Measurements from ENCODE around the gene PIK3CD. TPM values are rescaled to one million over a fixed set of nuclear protein-coding genes. Genes with fewer than 3 reads are reported as not detected.

The PIK3CD gene
- total and polyA plus RNA-seq, 7 donors: 0.44 to 2.5 (median 0.93) TPM

DNA sequence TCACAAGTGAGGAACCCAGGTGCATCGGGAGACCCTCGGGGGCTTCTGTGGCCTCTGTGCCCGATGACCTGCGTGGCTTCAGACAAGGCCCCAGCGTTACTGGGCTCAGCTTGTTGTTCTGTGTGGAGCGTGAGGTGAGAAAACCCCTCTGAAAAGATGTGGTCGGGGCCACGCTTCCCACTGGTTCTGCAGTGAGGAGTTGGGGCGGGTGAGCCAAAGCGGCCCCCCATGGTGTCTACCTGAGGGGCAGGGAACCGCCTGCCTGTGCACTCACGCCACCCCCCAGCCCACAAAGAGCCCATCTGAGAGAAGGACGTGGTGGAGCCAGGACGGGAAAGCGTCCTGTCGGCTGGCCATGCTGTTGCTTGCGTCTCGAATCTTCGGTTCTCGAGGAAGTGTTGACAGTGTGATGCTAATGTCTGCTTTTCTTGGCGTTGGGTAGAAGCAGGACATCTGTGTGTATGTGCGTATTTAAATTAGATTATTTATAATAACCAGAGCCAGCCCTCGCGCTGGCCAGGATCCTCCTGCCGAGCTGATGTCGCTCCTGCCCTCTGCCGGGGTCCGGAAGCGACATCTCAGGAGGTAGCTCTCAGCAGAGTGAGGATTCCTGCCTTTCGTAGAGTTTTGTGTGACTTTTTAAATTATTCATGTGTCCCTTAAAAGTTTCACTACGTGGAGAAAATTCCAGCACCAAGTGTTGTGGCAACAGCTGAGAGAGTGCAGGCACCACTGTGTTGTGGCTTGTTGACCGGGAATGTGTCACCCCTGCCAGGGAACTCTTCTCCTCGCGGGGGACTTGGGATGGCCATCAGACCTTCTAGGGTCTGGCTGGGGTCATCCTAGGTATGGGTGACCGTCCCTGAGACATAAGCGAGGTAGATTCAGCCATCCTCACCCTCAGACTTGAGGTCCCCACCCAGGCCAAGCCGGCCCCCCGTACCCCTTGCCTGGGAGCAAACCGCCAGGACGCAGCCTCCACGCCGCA is 47.5 kb upstream of the PIK3CD start:
- intact Hi-C loops (cut with DNase I): no loop called here
- 85 to 91% (median 86%) methylated on average over 42 of the region's 42 CpGs for WGBS, 3 donors
- peaks cover 5% of the 10 kb centered on the region for H3K4me1 ChIP-seq
- DNase-seq (no peak), ATAC-seq (no peak)
- no peak overlapping the region for H3K4me3 ChIP-seq
- H3K27ac ChIP-seq: no peak overlapping the region
- no peaks in the 10 kb centered on the region for H3K27me3 ChIP-seq (ENCODE audit: insufficient read depth in 3 of 3, low read length in 2 of 3)
- H3K9me3 ChIP-seq: no peaks in the 10 kb centered on the region
- TF ChIP-seq, protein P1, sequence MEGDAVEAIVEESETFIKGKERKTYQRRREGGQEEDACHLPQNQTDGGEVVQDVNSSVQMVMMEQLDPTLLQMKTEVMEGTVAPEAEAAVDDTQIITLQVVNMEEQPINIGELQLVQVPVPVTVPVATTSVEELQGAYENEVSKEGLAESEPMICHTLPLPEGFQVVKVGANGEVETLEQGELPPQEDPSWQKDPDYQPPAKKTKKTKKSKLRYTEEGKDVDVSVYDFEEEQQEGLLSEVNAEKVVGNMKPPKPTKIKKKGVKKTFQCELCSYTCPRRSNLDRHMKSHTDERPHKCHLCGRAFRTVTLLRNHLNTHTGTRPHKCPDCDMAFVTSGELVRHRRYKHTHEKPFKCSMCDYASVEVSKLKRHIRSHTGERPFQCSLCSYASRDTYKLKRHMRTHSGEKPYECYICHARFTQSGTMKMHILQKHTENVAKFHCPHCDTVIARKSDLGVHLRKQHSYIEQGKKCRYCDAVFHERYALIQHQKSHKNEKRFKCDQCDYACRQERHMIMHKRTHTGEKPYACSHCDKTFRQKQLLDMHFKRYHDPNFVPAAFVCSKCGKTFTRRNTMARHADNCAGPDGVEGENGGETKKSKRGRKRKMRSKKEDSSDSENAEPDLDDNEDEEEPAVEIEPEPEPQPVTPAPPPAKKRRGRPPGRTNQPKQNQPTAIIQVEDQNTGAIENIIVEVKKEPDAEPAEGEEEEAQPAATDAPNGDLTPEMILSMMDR (IDR thresholded peaks at IDR 0.05): no peak
- peaks cover 3 to 67% of the 10 kb centered on the region in 2 donors for H3K36me3 ChIP-seq (ENCODE audit: insufficient read depth in 1 of 2, low read depth in 1 of 2)

DNA sequence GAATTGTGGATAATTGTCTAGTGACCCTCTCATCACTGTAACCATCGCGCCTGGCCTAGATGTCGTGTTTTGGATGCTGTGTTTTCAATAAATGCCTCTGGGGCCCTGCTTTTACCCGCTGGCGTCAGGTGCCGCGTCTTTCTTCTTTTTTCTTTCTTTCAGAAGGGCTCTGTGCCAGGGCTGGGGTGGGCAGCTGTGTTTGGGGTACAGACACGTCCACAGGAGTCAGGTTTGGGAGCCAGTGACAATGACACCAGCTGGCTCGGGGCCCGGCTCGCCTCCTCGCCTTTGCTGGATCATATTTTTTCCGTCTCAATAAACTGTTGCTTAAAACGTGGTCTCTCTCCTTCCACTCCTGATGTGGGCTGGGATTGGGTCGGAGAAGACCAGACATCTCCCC is 46.7 kb upstream of the PIK3CD start:
- TF ChIP-seq, protein P1 (IDR thresholded peaks at IDR 0.05): no peak
- ATAC-seq (no peak), DNase-seq (no peak)
- Histone ChIP-seq H3K36me3 (ENCODE audit: insufficient read depth in 1 of 2, low read depth in 1 of 2) (peaks cover 3 to 67% of the 10 kb centered on the region in 2 donors), H3K9me3 (no peaks in the 10 kb centered on the region), H3K4me3 (no peak overlapping the region), H3K27ac (no peak overlapping the region), H3K4me1 (peaks cover 5% of the 10 kb centered on the region), H3K27me3 (ENCODE audit: insufficient read depth in 3 of 3, low read length in 2 of 3) (no peaks in the 10 kb centered on the region)
- intact Hi-C loops (cut with DNase I): no loop called here
- 63 to 81% (median 67%) methylated on average over 15 of the region's 15 CpGs for WGBS, 3 donors

DNA sequence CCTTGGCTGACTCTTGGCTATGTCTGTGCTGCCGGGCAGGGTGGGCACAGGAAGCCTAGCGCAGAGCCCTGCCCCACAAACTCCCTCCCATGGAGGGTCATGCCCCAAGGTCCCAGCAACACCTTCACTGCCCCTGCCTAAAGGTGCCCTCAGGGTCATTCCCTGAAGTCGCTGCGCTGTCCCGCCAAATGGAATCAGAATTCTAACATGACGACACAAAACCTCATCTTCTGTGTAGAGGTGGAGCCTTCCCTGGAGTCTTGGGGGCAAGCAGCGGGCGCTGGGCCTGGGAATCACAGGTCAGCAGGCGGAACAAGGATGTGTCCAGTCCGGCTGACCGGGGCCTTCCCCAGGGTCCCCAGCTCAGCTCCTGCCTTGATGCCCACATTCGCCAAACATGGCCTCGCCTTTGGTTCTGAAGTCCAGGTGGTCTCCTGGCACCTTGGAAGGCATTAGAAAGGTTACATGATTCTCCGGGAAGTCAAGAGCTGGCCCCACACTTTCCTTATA is 45.5 kb upstream of the PIK3CD start:
- intact Hi-C loops (cut with DNase I): no loop called here
- TF ChIP-seq, protein P1 (IDR thresholded peaks at IDR 0.05): no peak
- ATAC-seq (no peak), DNase-seq (no peak)
- H3K27me3 ChIP-seq (ENCODE audit: insufficient read depth in 3 of 3, low read length in 2 of 3): no peaks in the 10 kb centered on the region
- H3K36me3 ChIP-seq (ENCODE audit: insufficient read depth in 1 of 2, low read depth in 1 of 2): peaks cover 2 to 67% of the 10 kb centered on the region in 2 donors
- peaks cover 5% of the 10 kb centered on the region for H3K4me1 ChIP-seq
- 95 to 97% (median 97%) methylated on average over 14 of the region's 14 CpGs for WGBS, 3 donors
- no peak overlapping the region for H3K27ac ChIP-seq
- H3K9me3 ChIP-seq: no peaks in the 10 kb centered on the region
- no peak overlapping the region for H3K4me3 ChIP-seq

DNA sequence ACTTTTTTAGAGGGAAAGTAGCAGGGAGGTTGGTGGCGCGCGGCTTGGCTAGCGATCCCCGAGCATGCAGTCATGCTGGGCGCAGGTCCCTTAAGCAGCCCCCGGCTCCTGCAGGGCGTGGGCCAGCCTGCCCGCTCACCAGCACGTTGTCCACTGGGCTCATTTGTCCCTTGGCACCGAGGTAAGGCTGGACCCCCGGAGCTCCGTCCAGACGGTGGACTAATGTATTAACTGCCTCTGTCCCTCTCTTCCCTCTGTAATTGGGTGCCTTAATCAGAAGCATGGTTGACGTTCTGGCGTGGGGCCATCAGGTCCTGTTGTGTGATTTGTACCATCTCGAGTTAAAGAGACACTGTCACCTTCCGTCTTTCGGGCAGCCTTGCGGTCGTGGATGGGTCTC is 45.1 kb upstream of the PIK3CD start:
- DNase-seq: no peak
- H3K27ac ChIP-seq: no peak overlapping the region

More for the DNA sequence above, 45.1 kb upstream of the PIK3CD start:
- Histone ChIP-seq H3K36me3 (ENCODE audit: insufficient read depth in 1 of 2, low read depth in 1 of 2) (peaks cover 0 to 67% of the 10 kb centered on the region in 2 donors), H3K27me3 (ENCODE audit: insufficient read depth in 3 of 3, low read length in 2 of 3) (no peaks in the 10 kb centered on the region), H3K4me1 (peaks cover 5% of the 10 kb centered on the region), H3K4me3 (no peak overlapping the region), H3K9me3 (no peaks in the 10 kb centered on the region)
- TF ChIP-seq, protein P1 (IDR thresholded peaks at IDR 0.05): no peak
- WGBS, 3 donors: 73 to 92% (median 82%) methylated on average over 21 of the region's 21 CpGs
- ATAC-seq: peak in 1 of 4 donors; percentile 6
- intact Hi-C loops (cut with DNase I): no loop called here
